Measurements from ENCODE around the gene SIRT2. TPM values are rescaled to one million over a fixed set of nuclear protein-coding genes. Genes with fewer than 3 reads are reported as not detected.
"Not testable (repeated sequence)": the region's sequence is repeated elsewhere in the genome, so short reads cannot be mapped to it uniquely, and the experiment has no call there.

The SIRT2 gene
- total and polyA plus RNA-seq, 2 donors (not counting 1 experiment from before 2014, with no cell fraction given), result 42.4 to 65.9 TPM

DNA sequence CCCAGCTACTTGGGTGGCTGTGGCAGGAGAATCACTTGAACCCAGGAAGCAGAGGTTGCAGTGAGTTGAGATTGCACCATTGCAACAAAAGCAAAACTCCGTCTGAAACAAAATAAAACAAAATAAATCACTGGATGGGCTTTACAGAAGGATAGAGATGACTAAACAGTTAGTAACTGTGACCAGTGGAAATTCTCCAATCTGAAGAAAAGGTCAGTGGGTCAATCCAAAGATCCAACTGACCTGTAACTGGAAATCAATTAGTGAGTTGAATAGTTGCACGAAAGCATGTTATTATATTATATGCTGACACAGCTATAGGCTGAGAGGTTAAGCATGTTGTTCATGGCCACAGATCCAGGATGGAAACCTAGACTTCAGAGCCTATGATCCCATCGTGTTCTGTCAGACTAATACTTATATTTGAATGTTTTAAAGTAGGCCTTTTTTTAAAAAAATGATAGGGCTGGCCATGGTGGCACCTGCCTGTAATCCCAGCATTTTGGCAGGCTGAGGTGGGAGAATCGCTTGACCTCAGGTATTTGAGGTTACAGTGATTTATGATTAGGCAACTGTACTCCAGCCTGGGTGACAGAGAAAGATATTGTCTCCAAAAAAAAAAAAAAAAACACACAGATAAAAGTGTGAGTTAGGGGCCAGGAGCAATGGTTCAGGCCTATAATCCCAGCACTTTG, 69.2 kb downstream of the SIRT2 start:
- intact Hi-C loops (cut with micrococcal nuclease), result loop anchor here (2.0 to 5.0 kb wide), 3 partner anchors 57 to 98 kb away; no protein-coding TSS in a partner anchor
- CTCF ChIA-PET, result interaction anchor here (1.0 to 3.0 kb wide), 6 partner anchors 22 to 182 kb away, joined by 3 to 23 read pairs (median 4); partner anchors contain the start of genes MRPS12, RINL and SARS2
- Histone ChIP-seq H3K36me3 (replicated peaks in 1 of 2; ENCODE audit: control extremely low read depth in 1 of 2, control insufficient read depth in 1 of 2, extremely low read depth in 1 of 2, insufficient read depth in 2 of 2, low read length in 1 of 2) (peaks cover 5 to 25% of the 10 kb centered on the region in 2 experiments), H3K4me3 (ENCODE audit: control extremely low read depth in 1 of 5, extremely low read depth in 1 of 5, insufficient read depth in 1 of 5, low read depth in 2 of 5, low read length in 4 of 5) (no peak overlapping the region), H4K20me1 (ENCODE audit: control insufficient read depth, insufficient read depth, low read length, poor library complexity, severe bottlenecking) (peaks cover 15% of the 10 kb centered on the region), H3K27me3 (replicated peaks in 1 of 4; ENCODE audit: control extremely low read depth in 1 of 4, control insufficient read depth in 3 of 4, insufficient read depth in 4 of 4, low read length in 3 of 4) (no peaks in the 10 kb centered on the region), H3K27ac (ENCODE audit: low read length in 2 of 2) (no peak overlapping the region), H3K4me1 (ENCODE audit: control insufficient read depth in 2 of 2, insufficient read depth in 2 of 2, low read length in 2 of 2) (peaks cover 10 to 18% of the 10 kb centered on the region in 2 donors), H3K9me3 (ENCODE audit: control extremely low read depth in 1 of 3, control insufficient read depth in 2 of 3, insufficient read depth in 1 of 3, low read length in 2 of 3) (no peaks in the 10 kb centered on the region), H2AFZ (ENCODE audit: insufficient read depth, low read depth, low read length, poor library complexity, severe bottlenecking) (no peak overlapping the region), H3K9ac (ENCODE audit: low read length) (no peak overlapping the region), H3K79me2 (ENCODE audit: control insufficient read depth, insufficient read depth, low read length) (peaks cover 74% of the 10 kb centered on the region), H3K4me2 (replicated peaks; ENCODE audit: low read depth, low read length, poor library complexity, severe bottlenecking) (peak overlapping the region; percentile 97)
- TF ChIP-seq EZH2 (IDR thresholded peaks at IDR 0.05; ENCODE audit: borderline replicate concordance, insufficient read depth, low read depth, low read length, poor library complexity, severe bottlenecking), result no peak
- TF ChIP-seq, protein P1, sequence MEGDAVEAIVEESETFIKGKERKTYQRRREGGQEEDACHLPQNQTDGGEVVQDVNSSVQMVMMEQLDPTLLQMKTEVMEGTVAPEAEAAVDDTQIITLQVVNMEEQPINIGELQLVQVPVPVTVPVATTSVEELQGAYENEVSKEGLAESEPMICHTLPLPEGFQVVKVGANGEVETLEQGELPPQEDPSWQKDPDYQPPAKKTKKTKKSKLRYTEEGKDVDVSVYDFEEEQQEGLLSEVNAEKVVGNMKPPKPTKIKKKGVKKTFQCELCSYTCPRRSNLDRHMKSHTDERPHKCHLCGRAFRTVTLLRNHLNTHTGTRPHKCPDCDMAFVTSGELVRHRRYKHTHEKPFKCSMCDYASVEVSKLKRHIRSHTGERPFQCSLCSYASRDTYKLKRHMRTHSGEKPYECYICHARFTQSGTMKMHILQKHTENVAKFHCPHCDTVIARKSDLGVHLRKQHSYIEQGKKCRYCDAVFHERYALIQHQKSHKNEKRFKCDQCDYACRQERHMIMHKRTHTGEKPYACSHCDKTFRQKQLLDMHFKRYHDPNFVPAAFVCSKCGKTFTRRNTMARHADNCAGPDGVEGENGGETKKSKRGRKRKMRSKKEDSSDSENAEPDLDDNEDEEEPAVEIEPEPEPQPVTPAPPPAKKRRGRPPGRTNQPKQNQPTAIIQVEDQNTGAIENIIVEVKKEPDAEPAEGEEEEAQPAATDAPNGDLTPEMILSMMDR (IDR thresholded peaks at IDR 0.05), result no peak
- peak overlapping the region; percentile 96 for H3K4me3 Mint-ChIP-seq
- peak overlapping the region; percentile 94 for H3K27ac Mint-ChIP-seq
- peaks cover 25% of the 10 kb centered on the region for H3K4me1 Mint-ChIP-seq
- DNase-seq, result no peak
- ATAC-seq (ENCODE audit: low read depth), result no peak
- 100% methylated on average over 1 of the region's 4 CpGs for WGBS (ENCODE audit: insufficient coverage)
- POLR2A ChIA-PET, result interaction anchor here (0.5 to 1.3 kb wide), 5 partner anchors 8 to 315 kb away, joined by 3 to 5 read pairs (median 3); no protein-coding TSS in a partner anchor
- no peaks in the 10 kb centered on the region for H3K27me3 Mint-ChIP-seq
- no peaks in the 10 kb centered on the region for H3K9me3 Mint-ChIP-seq (ENCODE audit: insufficient read depth)

- peaks cover 27% of the 10 kb centered on the region for H3K4me1 Mint-ChIP-seq
- H3K27me3 ChIP-seq (replicated peaks in 1 of 4; ENCODE audit: control extremely low read depth in 1 of 4, control insufficient read depth in 3 of 4, insufficient read depth in 4 of 4, low read length in 3 of 4); H2AFZ ChIP-seq (ENCODE audit: insufficient read depth, low read depth, low read length, poor library complexity, severe bottlenecking); POLR2A ChIA-PET; DNase-seq; H3K4me3 ChIP-seq (ENCODE audit: control extremely low read depth in 1 of 5, extremely low read depth in 1 of 5, insufficient read depth in 1 of 5, low read depth in 2 of 5, low read length in 4 of 5); ATAC-seq (ENCODE audit: low read depth); H3K9me3 Mint-ChIP-seq (ENCODE audit: insufficient read depth); H3K9me3 ChIP-seq (ENCODE audit: control extremely low read depth in 1 of 3, control insufficient read depth in 2 of 3, insufficient read depth in 1 of 3, low read length in 2 of 3); H3K4me2 ChIP-seq (replicated peaks; ENCODE audit: low read depth, low read length, poor library complexity, severe bottlenecking); intact Hi-C loops (cut with micrococcal nuclease); H3K4me3 Mint-ChIP-seq; H3K27ac Mint-ChIP-seq; H3K9ac ChIP-seq (ENCODE audit: low read length); H3K27ac ChIP-seq (ENCODE audit: low read length in 2 of 2); H3K27me3 Mint-ChIP-seq: not testable (repeated sequence)
- peaks cover 15% of the 10 kb centered on the region for H4K20me1 ChIP-seq (ENCODE audit: control insufficient read depth, insufficient read depth, low read length, poor library complexity, severe bottlenecking)
- H3K4me1 ChIP-seq (ENCODE audit: control insufficient read depth in 2 of 2, insufficient read depth in 2 of 2, low read length in 2 of 2), result peaks cover 10 to 18% of the 10 kb centered on the region in 2 donors
- peaks cover 74% of the 10 kb centered on the region for H3K79me2 ChIP-seq (ENCODE audit: control insufficient read depth, insufficient read depth, low read length)
- peaks cover 5 to 32% of the 10 kb centered on the region in 2 experiments for H3K36me3 ChIP-seq (replicated peaks in 1 of 2; ENCODE audit: control extremely low read depth in 1 of 2, control insufficient read depth in 1 of 2, extremely low read depth in 1 of 2, insufficient read depth in 2 of 2, low read length in 1 of 2)
- CTCF ChIA-PET, result interaction anchor here (0.6 to 1.2 kb wide), 4 partner anchors 21 to 1644 kb away, joined by 3 read pairs; partner anchors contain the start of genes MRPS12 and SARS2
- 80% methylated on average over 1 of the region's 7 CpGs for whole genome bisulfite sequencing (ENCODE audit: insufficient coverage)
These were observed 70.2 kb downstream of the SIRT2 start for GRCh38 chr19:38829203-38829602.

Other genes with a start within 250 kb of the SIRT2 start
- 28.6 TPM in 2 replicates for gene CAPN12, start 155.1 kb downstream of the SIRT2 start, total RNA-seq
- 50.5 and 104 TPM in 2 replicates for gene CAPN12, start 155.1 kb downstream of the SIRT2 start, polyA plus RNA-seq
- gene LGALS7, start 126.1 kb downstream of the SIRT2 start, total RNA-seq, result not detected in 2 replicates
- not detected in 2 replicates for gene LGALS7, start 126.1 kb downstream of the SIRT2 start, polyA plus RNA-seq
- not detected in 2 replicates for gene LGALS7B, start 110.4 kb downstream of the SIRT2 start, total RNA-seq
- not detected in 2 replicates for gene LGALS7B, start 110.4 kb downstream of the SIRT2 start, polyA plus RNA-seq
- 6.9 and 8.4 TPM in 2 replicates for gene LGALS4, start 86.7 kb downstream of the SIRT2 start, total RNA-seq
- gene LGALS4, start 86.7 kb downstream of the SIRT2 start, polyA plus RNA-seq, result 5.2 and 5.4 TPM in 2 replicates
- 133 and 151 TPM in 2 replicates for gene ECH1, start 67.8 kb downstream of the SIRT2 start, total RNA-seq
- 111 and 144 TPM in 2 replicates for gene ECH1, start 67.8 kb downstream of the SIRT2 start, polyA plus RNA-seq
- gene HNRNPL, start 49.6 kb downstream of the SIRT2 start, total RNA-seq, result 397 and 418 TPM in 2 replicates
- gene HNRNPL, start 49.6 kb downstream of the SIRT2 start, polyA plus RNA-seq, result 292 and 444 TPM in 2 replicates
- 66.2 and 67.0 TPM in 2 replicates for gene RINL, start 21.3 kb downstream of the SIRT2 start, total RNA-seq
- 66.2 and 113 TPM in 2 replicates for gene RINL, start 21.3 kb downstream of the SIRT2 start, polyA plus RNA-seq
- gene NFKBIB, start 351 bp upstream of the SIRT2 start, total RNA-seq, result 30.3 and 31.5 TPM in 2 replicates
- 54.4 and 117 TPM in 2 replicates for gene NFKBIB, start 351 bp upstream of the SIRT2 start, polyA plus RNA-seq
- gene CCER2, start 12.6 kb upstream of the SIRT2 start, total RNA-seq, result 0.39 and 1.4 TPM in 2 replicates
- gene CCER2, start 12.6 kb upstream of the SIRT2 start, polyA plus RNA-seq, result 2.2 and 3.2 TPM in 2 replicates
- gene SARS2, start 31.1 kb upstream of the SIRT2 start, total RNA-seq, result 32.0 and 38.1 TPM in 2 replicates
- gene SARS2, start 31.1 kb upstream of the SIRT2 start, polyA plus RNA-seq, result 61.3 and 65.9 TPM in 2 replicates
- gene MRPS12, start 31.3 kb upstream of the SIRT2 start, total RNA-seq, result 27.0 and 29.2 TPM in 2 replicates
- 21.2 and 30.3 TPM in 2 replicates for gene MRPS12, start 31.3 kb upstream of the SIRT2 start, polyA plus RNA-seq
- not detected in 2 replicates for gene FBXO17, start 76.1 kb upstream of the SIRT2 start, total RNA-seq
- not detected in 2 replicates for gene FBXO17, start 76.1 kb upstream of the SIRT2 start, polyA plus RNA-seq
- gene FBXO27, start 132.9 kb upstream of the SIRT2 start, total RNA-seq, result 0.12 TPM in 1 of 2 replicates, not detected in the other
- gene FBXO27, start 132.9 kb upstream of the SIRT2 start, polyA plus RNA-seq, result 0.18 and 0.33 TPM in 2 replicates
- gene ACP7, start 184.8 kb upstream of the SIRT2 start, total RNA-seq, result not detected in 2 replicates
- gene ACP7, start 184.8 kb upstream of the SIRT2 start, polyA plus RNA-seq, result not detected in 2 replicates
- 13.6 and 23.3 TPM in 2 replicates for gene PAK4, start 226.2 kb upstream of the SIRT2 start, total RNA-seq
- 12.0 and 13.3 TPM in 2 replicates for gene PAK4, start 226.2 kb upstream of the SIRT2 start, polyA plus RNA-seq